Body of pancreas (tissue), 4 donors: ENCODE data around the gene AGAP1.

Experiments used
- CTCF ChIP-seq, 7 experiments: fragments of 450-650 bp in 4 of 7; fragments of 200-600 bp in 3 of 7; sonication (generic) in 3 of 7; IDR thresholded peaks; one replicate each; pipeline ENCODE4 v1.5.1; 2016 to 2019; ENCODE audit warnings: antibody characterized with exemption in 7 of 7
- POLR2A ChIP-seq, 3 donors: fragments of 450-650 bp; IDR thresholded peaks; one replicate each; pipeline ENCODE4 v1.6.1; 2016; ENCODE audit warnings: antibody characterized with exemption in 3 of 3, mild to moderate bottlenecking in 2 of 3

- TF ChIP-seq CTCF (IDR thresholded peaks at IDR 0.05), result no peak
- no peak for TF ChIP-seq POLR2A (IDR thresholded peaks at IDR 0.05)
These were observed 467.1 kb downstream of the AGAP1 start for GRCh38 chr2:235960716-235961640.
